ENCODE measurements around the gene LYZ.

DNA sequence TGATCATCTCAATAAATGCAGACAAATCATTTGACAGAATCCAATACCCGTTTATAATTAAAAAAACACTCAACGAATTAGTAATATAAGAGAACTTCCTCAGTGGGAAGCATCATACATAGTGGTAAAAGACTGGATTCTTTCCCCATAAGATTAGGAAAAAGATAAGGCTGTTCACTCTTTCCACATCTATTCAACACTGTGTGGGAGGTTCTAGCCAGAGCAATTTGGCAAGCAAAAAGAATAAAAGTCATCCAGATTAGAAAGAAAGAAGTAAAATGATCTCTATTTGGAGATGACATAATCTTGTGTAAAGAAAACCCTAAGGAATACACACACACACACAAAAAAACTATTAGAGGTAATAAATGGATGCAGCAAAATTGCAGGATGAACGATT, 49.8 kb downstream of the LYZ start:
- TF ChIP-seq, protein P1, sequence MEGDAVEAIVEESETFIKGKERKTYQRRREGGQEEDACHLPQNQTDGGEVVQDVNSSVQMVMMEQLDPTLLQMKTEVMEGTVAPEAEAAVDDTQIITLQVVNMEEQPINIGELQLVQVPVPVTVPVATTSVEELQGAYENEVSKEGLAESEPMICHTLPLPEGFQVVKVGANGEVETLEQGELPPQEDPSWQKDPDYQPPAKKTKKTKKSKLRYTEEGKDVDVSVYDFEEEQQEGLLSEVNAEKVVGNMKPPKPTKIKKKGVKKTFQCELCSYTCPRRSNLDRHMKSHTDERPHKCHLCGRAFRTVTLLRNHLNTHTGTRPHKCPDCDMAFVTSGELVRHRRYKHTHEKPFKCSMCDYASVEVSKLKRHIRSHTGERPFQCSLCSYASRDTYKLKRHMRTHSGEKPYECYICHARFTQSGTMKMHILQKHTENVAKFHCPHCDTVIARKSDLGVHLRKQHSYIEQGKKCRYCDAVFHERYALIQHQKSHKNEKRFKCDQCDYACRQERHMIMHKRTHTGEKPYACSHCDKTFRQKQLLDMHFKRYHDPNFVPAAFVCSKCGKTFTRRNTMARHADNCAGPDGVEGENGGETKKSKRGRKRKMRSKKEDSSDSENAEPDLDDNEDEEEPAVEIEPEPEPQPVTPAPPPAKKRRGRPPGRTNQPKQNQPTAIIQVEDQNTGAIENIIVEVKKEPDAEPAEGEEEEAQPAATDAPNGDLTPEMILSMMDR (IDR thresholded peaks at IDR 0.05), result no peak
- TF ChIP-seq POLR2A (IDR thresholded peaks at IDR 0.05), result no peak
